ENCODE data around the gene DIP2B.

DNA sequence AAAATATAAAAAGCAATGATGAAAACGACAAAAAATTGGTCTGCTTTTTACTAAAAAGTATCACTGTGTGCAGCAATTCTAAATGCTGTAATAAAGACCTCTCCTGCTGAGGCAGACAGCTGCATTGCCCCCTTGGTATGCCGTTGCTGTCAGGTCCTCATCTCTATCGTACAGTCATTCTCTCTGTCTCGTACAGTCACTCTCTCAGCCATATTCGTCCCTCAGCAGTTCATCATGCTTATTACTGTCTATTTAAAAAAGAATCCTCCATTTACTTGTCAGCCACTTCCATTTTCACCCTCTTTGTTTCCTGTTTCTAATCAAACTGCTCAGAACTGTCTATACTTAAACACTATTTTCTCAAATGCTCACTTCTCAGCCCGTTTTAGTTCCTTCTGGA, 123.6 kb downstream of the DIP2B start:
- TF ChIP-seq CTCF (IDR thresholded peaks at IDR 0.05; ENCODE audit: low read depth, low read length) (no peak), EZH2phosphoT487 (IDR thresholded peaks at IDR 0.05; ENCODE audit: low read depth) (no peak)

Measured in OCI-LY3 (cell line).